GM18499 (cell line): ENCODE results near the gene SFXN4.
A peak's percentile ranks its signal among the peaks of the same experiment; 100 is the strongest.

Experiments
- ATAC-seq: cut with Tn5 transposase; IDR thresholded peaks from one replicate; pipeline ENCODE4 v1.9.1; 2021; ENCODE audit warnings: moderate number of reproducible peaks; ENCODE audit not compliant: insufficient read depth, unreplicated experiment

Gene SFXN4

GRCh38 chr10:119165171-119166117 is at the start of gene SFXN4:
SFXN4 (minus strand) TSS chr10:119165714; CDS start chr10:119165647, 67 bp downstream.
- ATAC-seq = peak; percentile 46

DNA sequence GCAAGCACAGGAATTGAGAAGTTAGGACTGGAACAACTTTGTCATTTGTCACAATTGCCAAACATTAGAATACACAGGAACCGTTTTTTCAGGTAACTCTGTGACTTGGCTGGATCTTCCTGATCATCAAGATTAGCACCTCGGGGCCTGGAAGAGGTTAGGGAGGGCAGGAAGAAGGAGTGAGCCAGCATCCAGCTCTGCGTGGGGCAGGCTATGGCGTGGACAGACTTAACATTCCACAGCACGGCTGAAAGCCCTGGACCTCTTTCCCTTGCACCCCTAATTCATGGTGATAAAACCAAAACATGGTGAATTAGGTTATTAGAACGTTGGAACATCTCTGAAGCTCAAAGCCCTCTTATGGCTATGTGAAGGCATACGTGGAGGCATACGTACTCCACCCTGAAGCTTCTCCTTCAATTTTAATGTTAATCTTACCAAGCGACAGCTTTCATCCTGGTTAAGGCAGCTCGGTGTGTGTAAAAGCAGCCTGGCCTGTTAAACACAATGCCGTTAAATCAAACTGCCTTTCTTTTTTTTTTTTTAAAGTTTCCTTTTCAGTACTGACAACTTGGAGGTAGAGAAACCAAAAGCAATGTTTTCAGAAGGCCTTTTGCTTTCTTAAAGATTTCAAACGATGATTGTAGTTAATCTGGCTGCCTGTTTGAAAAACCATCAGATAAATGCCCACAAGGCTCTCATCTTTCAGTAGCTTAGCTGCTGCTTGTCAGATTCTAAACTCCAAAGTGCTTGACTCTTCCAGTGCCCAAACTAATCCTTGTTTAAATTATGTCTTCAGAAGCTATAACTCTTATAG is 46.3 kb upstream of the SFXN4 start:
- ATAC-seq = no peak

DNA sequence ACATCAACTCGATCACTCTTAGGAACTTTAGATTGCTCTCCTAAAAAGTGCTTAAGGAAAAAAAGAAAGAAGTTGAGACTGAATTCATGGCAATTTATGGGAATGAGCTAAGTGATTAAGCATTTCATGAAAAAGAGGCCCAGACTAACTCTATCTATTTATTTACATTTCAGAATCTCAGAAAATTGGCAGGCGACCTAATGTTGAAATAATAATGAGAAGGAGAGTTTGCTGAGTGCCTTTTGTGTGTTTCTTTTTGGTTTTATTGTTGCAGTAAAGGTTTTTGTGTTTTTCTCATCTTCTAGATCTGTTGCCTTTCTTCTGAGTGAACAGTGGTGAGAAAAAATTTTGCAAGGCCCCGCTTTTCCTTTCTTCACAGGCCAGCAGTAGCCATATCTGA is 45.7 kb upstream of the SFXN4 start:
- no peak for ATAC-seq

- ATAC-seq = no peak
Measured at GRCh38 chr10:119210633-119211032, 45.1 kb upstream of the SFXN4 start.

- no peak for ATAC-seq
Measured at GRCh38 chr10:119209736-119210355, 44.3 kb upstream of the SFXN4 start.

DNA sequence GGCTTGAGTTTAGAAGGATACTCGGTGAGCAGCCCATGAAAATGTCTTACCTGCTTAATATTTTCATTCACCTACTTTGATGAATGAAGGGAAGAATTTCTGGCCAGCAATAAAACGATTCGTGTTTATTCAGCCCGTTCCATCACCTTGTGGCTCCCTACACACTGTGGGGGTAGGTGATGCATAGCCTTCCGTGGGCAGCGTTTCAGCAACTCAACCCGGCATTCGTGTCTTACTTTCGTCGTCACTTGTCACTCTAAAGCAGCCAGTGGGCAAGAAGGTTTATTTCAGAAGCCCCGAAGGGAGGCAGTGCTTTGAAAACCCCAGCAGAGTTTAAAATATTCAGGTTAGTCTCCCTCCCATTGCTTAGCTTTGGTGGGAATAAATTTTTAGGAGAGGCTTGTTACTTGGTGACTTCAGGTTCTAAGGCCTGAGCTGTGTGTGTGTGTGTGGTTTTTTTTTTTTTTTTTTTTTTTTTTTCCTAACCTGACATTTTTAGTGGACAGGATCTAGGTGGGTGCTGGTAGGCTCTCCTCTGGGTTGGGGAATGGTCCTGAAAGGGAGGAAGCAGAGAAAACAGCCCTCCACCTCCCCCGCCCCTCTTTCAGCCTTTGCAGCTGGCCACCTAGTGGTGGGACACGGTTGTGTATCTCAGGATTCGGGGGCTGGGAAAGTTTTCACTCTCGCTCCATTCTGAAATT is 43.7 kb upstream of the SFXN4 start:
- ATAC-seq = no peak

- no peak for ATAC-seq
Measured at GRCh38 chr10:119208553-119208940, 43.0 kb upstream of the SFXN4 start.

DNA sequence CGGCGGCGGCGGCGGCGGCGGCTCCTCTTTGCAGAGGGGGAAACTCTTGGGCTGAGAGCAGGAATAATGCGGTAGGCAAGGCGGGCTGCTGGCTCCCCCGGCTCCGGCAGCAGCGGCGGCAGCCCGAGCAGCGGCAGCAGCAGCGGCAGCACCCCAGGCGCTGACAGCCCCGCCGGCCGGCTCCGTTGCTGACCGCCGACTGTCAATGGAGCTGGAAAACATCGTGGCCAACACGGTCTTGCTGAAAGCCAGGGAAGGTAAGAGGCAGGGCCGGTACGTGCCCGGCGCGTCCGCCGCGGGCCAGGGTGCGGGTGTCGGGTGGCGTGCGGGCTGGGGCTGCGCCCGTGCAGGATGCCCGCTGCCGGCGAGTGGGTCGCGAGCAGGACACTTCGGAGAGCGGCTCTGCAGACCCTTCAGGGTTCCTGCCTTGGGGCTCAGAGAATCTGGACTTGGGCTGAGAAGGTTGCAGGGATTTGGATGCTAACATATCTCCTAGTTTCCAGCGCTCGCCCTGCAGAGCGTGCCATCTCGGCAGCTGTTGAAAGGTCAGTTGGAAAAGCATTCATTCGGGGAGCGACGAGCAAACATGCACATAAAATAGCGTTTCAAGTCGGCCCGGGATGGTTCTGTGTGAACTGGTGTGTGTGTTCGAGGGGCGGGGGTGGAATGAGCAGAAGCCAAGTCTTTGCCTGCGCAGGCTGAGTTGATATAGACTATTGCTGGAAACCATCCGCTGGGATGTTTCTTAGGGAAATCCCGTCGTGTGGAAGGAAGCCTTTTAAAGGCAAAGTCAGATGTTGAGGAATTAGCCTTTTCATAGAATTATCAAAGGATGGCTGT is 42.4 kb upstream of the SFXN4 start:
- ATAC-seq = no peak

DNA sequence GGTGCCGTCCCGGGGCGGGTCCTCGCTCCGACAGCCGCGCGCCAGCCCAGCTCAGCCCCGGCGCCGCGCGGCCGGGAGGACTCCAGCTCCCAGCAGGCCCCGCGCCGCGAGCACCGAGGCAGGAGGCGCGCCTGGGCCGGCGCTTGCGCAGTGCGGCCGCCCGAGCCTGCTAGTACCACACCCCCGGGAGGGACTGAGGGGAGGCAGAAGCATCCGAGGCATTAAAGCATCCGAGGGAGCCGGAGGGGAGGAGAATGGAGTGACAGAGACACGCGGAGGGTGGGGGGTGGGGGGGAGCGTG is 41.8 kb upstream of the SFXN4 start, which contains the start of gene GRK5:
Gene GRK5 (plus strand): TSS at position 206 of the 301 bp plus-strand sequence. CDS start 347 bp downstream, outside the sequence.
- peak; percentile 45 for ATAC-seq

- peak; percentile 35 for ATAC-seq
Measured at GRCh38 chr10:119206603-119207365, 41.3 kb upstream of the SFXN4 start.

DNA sequence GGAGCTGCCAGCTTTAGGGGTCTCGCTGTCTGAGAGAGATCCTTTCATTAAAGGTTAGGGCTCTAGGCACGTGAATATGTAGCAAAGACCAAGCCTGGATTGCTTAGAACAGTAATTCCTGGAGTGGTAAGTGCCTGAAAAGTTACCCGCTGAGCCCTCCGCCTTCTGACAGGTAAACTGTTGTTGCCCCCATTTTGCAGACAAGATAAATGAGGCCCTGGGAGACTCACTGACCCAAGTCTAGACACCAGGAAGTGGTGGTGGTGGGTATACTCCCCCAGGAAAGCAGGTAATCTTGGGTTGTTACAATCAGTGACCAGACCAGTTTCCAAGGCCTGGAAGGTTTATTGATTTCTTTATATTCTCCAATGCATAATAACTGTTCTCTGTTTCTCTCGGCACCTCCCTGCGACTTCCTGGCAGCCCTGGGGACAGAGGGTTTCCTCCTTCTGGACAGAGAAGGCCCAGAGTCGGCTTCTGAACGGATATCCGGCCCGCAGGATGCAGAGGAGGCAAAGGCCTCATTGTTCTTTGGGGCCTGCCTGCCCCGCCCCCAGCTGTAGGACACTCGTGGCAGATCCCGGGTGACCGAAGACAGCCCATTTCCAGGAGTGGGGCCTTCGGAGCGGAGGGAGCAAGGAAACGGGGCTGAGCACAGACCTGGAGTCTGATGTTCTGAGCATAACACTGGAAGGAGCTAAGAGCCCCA is 40.5 kb upstream of the SFXN4 start:
- ATAC-seq = no peak

DNA sequence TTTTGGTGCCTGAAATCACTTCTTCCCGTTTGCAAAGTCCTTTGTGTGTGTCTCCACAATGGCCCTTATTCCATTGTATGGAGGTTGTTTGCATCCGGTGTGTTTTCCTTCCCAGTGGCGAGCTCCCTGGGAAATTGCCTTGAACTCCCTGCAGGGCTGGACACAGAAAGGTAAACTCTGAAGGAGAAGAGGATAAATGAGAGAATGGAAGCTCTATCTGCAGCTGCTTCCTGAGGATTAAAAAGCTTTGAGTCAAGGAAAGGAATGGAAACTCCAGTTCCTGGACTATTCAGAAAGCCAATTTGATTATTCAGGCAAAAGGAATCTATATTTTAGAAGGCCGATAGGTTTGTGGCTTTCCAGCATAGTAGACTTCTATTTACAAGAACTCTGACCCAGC is 37.5 kb upstream of the SFXN4 start:
- ATAC-seq = no peak

DNA sequence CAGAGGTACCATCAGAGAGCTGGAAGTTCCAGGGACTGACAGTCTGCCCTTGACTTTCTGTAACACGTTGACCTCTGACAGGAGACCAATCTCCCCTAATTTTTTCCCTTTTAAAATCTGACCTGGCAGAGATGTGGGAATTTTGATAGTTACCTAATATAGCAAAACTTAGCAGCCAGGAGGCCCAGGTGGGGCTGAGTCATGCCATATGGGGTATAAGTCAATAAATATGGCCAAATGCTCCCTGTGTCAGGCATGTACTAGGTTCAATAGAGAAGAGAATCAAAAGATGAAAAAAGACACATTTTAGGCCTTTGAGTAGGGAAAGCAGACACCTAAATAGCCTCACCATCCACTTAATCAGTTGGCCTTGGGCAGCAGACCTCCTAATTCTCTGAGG is 35.7 kb upstream of the SFXN4 start:
- no peak for ATAC-seq

GRCh38 chr10:119199231-119199992 is 33.9 kb upstream of the SFXN4 start:
- ATAC-seq = peak; percentile 78

GRCh38 chr10:119198438-119198837 is 32.9 kb upstream of the SFXN4 start:
- no peak for ATAC-seq

DNA sequence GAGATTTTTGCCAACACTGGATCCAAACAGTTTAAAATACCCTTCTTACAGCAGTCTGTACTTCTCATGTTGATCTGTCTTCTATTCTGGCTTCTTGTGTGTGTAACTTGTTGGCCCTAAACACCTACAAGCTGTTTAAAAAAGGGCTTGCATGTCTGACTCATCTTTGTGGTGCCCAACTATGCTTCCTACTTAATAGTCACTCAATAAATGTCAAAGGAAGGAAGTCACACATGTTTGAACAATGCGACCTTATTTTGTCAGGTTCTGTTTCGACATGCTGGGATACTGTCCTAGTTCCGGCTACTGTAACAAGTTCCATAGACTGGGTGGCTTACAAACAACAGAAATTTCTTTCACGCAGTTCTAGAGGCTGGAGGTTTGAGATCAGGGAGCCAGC is 32.4 kb upstream of the SFXN4 start:
- no peak for ATAC-seq

GRCh38 chr10:119191881-119192280 is 26.4 kb upstream of the SFXN4 start:
- no peak for ATAC-seq
